Activated T-helper 17 cell treated with anti-CD3 and anti-CD28 coated beads, Interleukin-2, amount 50 U/mL, for 72 hours (primary cell): ENCODE data around the gene SORCS3. TPM values are rescaled to one million over a fixed set of nuclear protein-coding genes. Genes with fewer than 3 reads are reported as not detected.
A peak's percentile ranks its signal among the peaks of the same experiment; 100 is the strongest.

Source experiments
- ATAC-seq: fragments of 150-1000 bp; cut with Tn5 transposase; replicated peaks from 2 replicates; pipeline ENCODE4 v1.10.0; 2021; ENCODE audit warnings: mild to moderate bottlenecking, moderate library complexity
- H3K27ac Mint-ChIP-seq: one replicate; pipeline ENCODE4 v1.8.0; 2022; ENCODE audit warnings: mixed read lengths
- H3K27me3 Mint-ChIP-seq: one replicate; pipeline ENCODE4 v1.8.0; 2022; ENCODE audit warnings: mixed read lengths
- H3K36me3 Mint-ChIP-seq: one replicate; pipeline ENCODE4 v1.8.0; 2022; ENCODE audit warnings: low read depth, mild to moderate bottlenecking, mixed read lengths
- H3K4me1 Mint-ChIP-seq: one replicate; pipeline ENCODE4 v1.8.0; 2022; ENCODE audit warnings: mixed read lengths
- H3K4me3 Mint-ChIP-seq: one replicate; pipeline ENCODE4 v1.8.0; 2022; ENCODE audit warnings: mild to moderate bottlenecking, mixed read lengths
- H3K9me3 Mint-ChIP-seq: one replicate; pipeline ENCODE4 v1.8.0; 2022; ENCODE audit warnings: mixed read lengths
- total RNA-seq, 2 donors: library from RNA; stranded (reverse); gene quantifications; one replicate each; pipeline ENCODE4 v1.2.3, GENCODE V29; 2022

The SORCS3 gene
- total RNA-seq, 2 donors from 2014 or later: not detected

GRCh38 chr10:104639590-104640338 lies 1.3 kb upstream of the SORCS3 start:
- H3K4me3 Mint-ChIP-seq: no peak overlapping the region
- H3K27ac Mint-ChIP-seq: no peak overlapping the region
- H3K27me3 Mint-ChIP-seq: peaks cover 50% of the 10 kb centered on the region
- no peaks in the 10 kb centered on the region for H3K4me1 Mint-ChIP-seq
- H3K36me3 Mint-ChIP-seq: no peaks in the 10 kb centered on the region
- no peaks in the 10 kb centered on the region for H3K9me3 Mint-ChIP-seq
- ATAC-seq: no peak

GRCh38 chr10:104640339-104641186 lies 527 bp upstream of the SORCS3 start:
- Mint-ChIP-seq H3K9me3 (no peaks in the 10 kb centered on the region), H3K36me3 (no peaks in the 10 kb centered on the region), H3K4me3 (no peak overlapping the region), H3K4me1 (no peaks in the 10 kb centered on the region), H3K27me3 (peaks cover 47% of the 10 kb centered on the region), H3K27ac (no peak overlapping the region)
- no peak for ATAC-seq

- no peak for ATAC-seq
- H3K9me3 Mint-ChIP-seq: no peaks in the 10 kb centered on the region
- peaks cover 49% of the 10 kb centered on the region for H3K27me3 Mint-ChIP-seq
- H3K27ac Mint-ChIP-seq: no peak overlapping the region
- no peaks in the 10 kb centered on the region for H3K4me1 Mint-ChIP-seq
- no peak overlapping the region for H3K4me3 Mint-ChIP-seq
- no peaks in the 10 kb centered on the region for H3K36me3 Mint-ChIP-seq
Measured at GRCh38 chr10:104641937-104642657, 1.0 kb downstream of the SORCS3 start.

- no peaks in the 10 kb centered on the region for H3K4me1 Mint-ChIP-seq
- H3K9me3 Mint-ChIP-seq: no peaks in the 10 kb centered on the region
- no peak overlapping the region for H3K27ac Mint-ChIP-seq
- no peaks in the 10 kb centered on the region for H3K36me3 Mint-ChIP-seq
- ATAC-seq: peak; percentile 18
- no peak overlapping the region for H3K4me3 Mint-ChIP-seq
- peaks cover 49% of the 10 kb centered on the region for H3K27me3 Mint-ChIP-seq
Measured at GRCh38 chr10:104642658-104643302, 1.7 kb downstream of the SORCS3 start.

GRCh38 chr10:104643303-104643663 lies 2.2 kb downstream of the SORCS3 start:
- peaks cover 49% of the 10 kb centered on the region for H3K27me3 Mint-ChIP-seq
- H3K36me3 Mint-ChIP-seq: no peaks in the 10 kb centered on the region
- no peak for ATAC-seq
- H3K27ac Mint-ChIP-seq: no peak overlapping the region
- no peaks in the 10 kb centered on the region for H3K9me3 Mint-ChIP-seq
- H3K4me3 Mint-ChIP-seq: no peak overlapping the region
- no peaks in the 10 kb centered on the region for H3K4me1 Mint-ChIP-seq

GRCh38 chr10:104646146-104646545 lies 5.1 kb downstream of the SORCS3 start:
- Mint-ChIP-seq H3K27me3 (peaks cover 54% of the 10 kb centered on the region), H3K27ac (no peak overlapping the region), H3K4me3 (no peak overlapping the region), H3K9me3 (no peaks in the 10 kb centered on the region), H3K36me3 (no peaks in the 10 kb centered on the region), H3K4me1 (no peaks in the 10 kb centered on the region)
- no peak for ATAC-seq

GRCh38 chr10:104648421-104648820 lies 7.3 kb downstream of the SORCS3 start:
- Mint-ChIP-seq H3K27me3 (peaks cover 55% of the 10 kb centered on the region), H3K4me3 (no peak overlapping the region), H3K36me3 (no peaks in the 10 kb centered on the region), H3K4me1 (no peaks in the 10 kb centered on the region), H3K27ac (no peak overlapping the region), H3K9me3 (no peaks in the 10 kb centered on the region)
- ATAC-seq: no peak

GRCh38 chr10:104650072-104650471 lies 9.0 kb downstream of the SORCS3 start:
- Mint-ChIP-seq H3K36me3 (no peaks in the 10 kb centered on the region), H3K27me3 (peaks cover 51% of the 10 kb centered on the region)
- no peak for ATAC-seq

GRCh38 chr10:104650635-104651331 lies 9.7 kb downstream of the SORCS3 start:
- no peak for ATAC-seq
- H3K4me1 Mint-ChIP-seq: no peaks in the 10 kb centered on the region
- no peaks in the 10 kb centered on the region for H3K9me3 Mint-ChIP-seq

More at GRCh38 chr10:104650072-104650471, 9.0 kb downstream of the SORCS3 start:
- Mint-ChIP-seq H3K4me3 (no peak overlapping the region), H3K27ac (no peak overlapping the region), H3K9me3 (no peaks in the 10 kb centered on the region), H3K4me1 (no peaks in the 10 kb centered on the region)

GRCh38 chr10:104657036-104657435 lies 15.9 kb downstream of the SORCS3 start:
- Mint-ChIP-seq H3K36me3 (no peaks in the 10 kb centered on the region), H3K27ac (no peak overlapping the region), H3K9me3 (no peaks in the 10 kb centered on the region), H3K4me3 (no peak overlapping the region), H3K4me1 (no peaks in the 10 kb centered on the region), H3K27me3 (peaks cover 48% of the 10 kb centered on the region)
- no peak for ATAC-seq

More at GRCh38 chr10:104650635-104651331, 9.7 kb downstream of the SORCS3 start:
- no peak overlapping the region for H3K4me3 Mint-ChIP-seq
- no peak overlapping the region for H3K27ac Mint-ChIP-seq
- no peaks in the 10 kb centered on the region for H3K36me3 Mint-ChIP-seq
- H3K27me3 Mint-ChIP-seq: peaks cover 51% of the 10 kb centered on the region

- Mint-ChIP-seq H3K4me3 (no peak overlapping the region), H3K9me3 (no peaks in the 10 kb centered on the region), H3K4me1 (no peaks in the 10 kb centered on the region), H3K27ac (no peak overlapping the region), H3K27me3 (peaks cover 47% of the 10 kb centered on the region), H3K36me3 (no peaks in the 10 kb centered on the region)
- ATAC-seq: no peak
Measured at GRCh38 chr10:104657457-104657856, 16.4 kb downstream of the SORCS3 start.

- Mint-ChIP-seq H3K4me3 (no peak overlapping the region), H3K27ac (no peak overlapping the region), H3K9me3 (no peaks in the 10 kb centered on the region), H3K36me3 (no peaks in the 10 kb centered on the region), H3K4me1 (no peaks in the 10 kb centered on the region), H3K27me3 (peaks cover 47% of the 10 kb centered on the region)
- ATAC-seq: no peak
Measured at GRCh38 chr10:104658067-104658466, 17.0 kb downstream of the SORCS3 start.

- ATAC-seq: no peak
- Mint-ChIP-seq H3K27ac (no peak overlapping the region), H3K36me3 (no peaks in the 10 kb centered on the region), H3K27me3 (peaks cover 45% of the 10 kb centered on the region), H3K4me1 (no peaks in the 10 kb centered on the region), H3K9me3 (no peaks in the 10 kb centered on the region), H3K4me3 (no peak overlapping the region)
Measured at GRCh38 chr10:104659809-104660208, 18.7 kb downstream of the SORCS3 start.

GRCh38 chr10:104663076-104663475 lies 22.0 kb downstream of the SORCS3 start:
- no peaks in the 10 kb centered on the region for H3K9me3 Mint-ChIP-seq
- H3K36me3 Mint-ChIP-seq: no peaks in the 10 kb centered on the region
- no peak overlapping the region for H3K4me3 Mint-ChIP-seq
- no peak for ATAC-seq
- H3K27ac Mint-ChIP-seq: no peak overlapping the region
- peaks cover 39% of the 10 kb centered on the region for H3K27me3 Mint-ChIP-seq
- no peaks in the 10 kb centered on the region for H3K4me1 Mint-ChIP-seq
